IMR-90 (cell line): ENCODE results near the gene DGAT2L6. TPM values are rescaled to one million over a fixed set of nuclear protein-coding genes. Genes with fewer than 3 reads are reported as not detected.

Experiments used
- ATAC-seq: fragments of 200-7000 bp; cut with Tn5 transposase; 2 replicates; pipeline ENCODE4 v1.9.1; 2020; ENCODE audit warnings: low read depth, mild to moderate bottlenecking, moderate library complexity
- BruUV-seq: library from RNA; stranded (reverse); fragments of 400-500 nt; replicated peaks from 2 replicates; lab custom pipeline; 2021; lab: Mats Ljungman, UMichigan
- CTCF ChIA-PET: fragments of 300-600 bp; formaldehyde crosslinking; extraction: SDS; loops from one replicate; lab custom pipeline; 2021; ENCODE audit warnings: antibody characterized with exemption; lab: Yijun Ruan, JAX
- POLR2A ChIA-PET: fragments of 300-600 bp; sonication (Branson Sonifier 250); formaldehyde crosslinking; loops from one replicate; lab custom pipeline; 2022; ENCODE audit warnings: antibody characterized with exemption; ENCODE audit not compliant: unreplicated experiment; lab: Charles Lee
- DNase-seq: peaks from one replicate; pipeline ENCODE4 v3.0.0; 2013
- H2AFZ ChIP-seq: replicated peaks from 2 replicates; pipeline ENCODE3; 2013; ENCODE audit warnings: low read length, mild to moderate bottlenecking; ENCODE audit not compliant: poor library complexity
- H2AK5ac ChIP-seq: 2 replicates; pipeline ENCODE4 v1.6.1; 2013; ENCODE audit warnings: low read depth, low read length, inconsistent platforms
- H2AK9ac ChIP-seq: replicated peaks from 2 replicates; pipeline ENCODE3; 2013; ENCODE audit warnings: mild to moderate bottlenecking, low read depth, low read length, moderate library complexity; ENCODE audit not compliant: poor library complexity
- H2BK120ac ChIP-seq: 2 replicates; pipeline ENCODE4 v1.6.1; 2013; ENCODE audit warnings: low read depth, low read length, inconsistent platforms
- H2BK15ac ChIP-seq: 3 replicates; pipeline ENCODE4 v1.6.1; 2013; ENCODE audit warnings: low read depth, low read length, inconsistent platforms
- H2BK20ac ChIP-seq: 2 replicates; pipeline ENCODE4 v1.6.1; 2013; ENCODE audit warnings: low read depth, mild to moderate bottlenecking, inconsistent platforms, low read length, moderate library complexity
- H2BK5ac ChIP-seq: 2 replicates; pipeline ENCODE4 v1.6.1; 2013; ENCODE audit warnings: mild to moderate bottlenecking, low read depth, low read length, inconsistent platforms; ENCODE audit not compliant: poor library complexity, severe bottlenecking
- H3K14ac ChIP-seq: replicated peaks from 2 replicates; pipeline ENCODE4 v1.6.1; 2013; ENCODE audit warnings: low read depth, low read length, inconsistent platforms
- H3K18ac ChIP-seq: 2 replicates; pipeline ENCODE4 v1.6.1; 2013; ENCODE audit warnings: low read depth, low read length, control low read depth
- H3K23ac ChIP-seq: 2 replicates; pipeline ENCODE4 v1.6.1; 2013; ENCODE audit warnings: low read depth, low read length, inconsistent platforms
- H3K27ac ChIP-seq: 2 replicates; pipeline ENCODE4 v1.5.1; 2013; ENCODE audit warnings: mild to moderate bottlenecking, control low read depth, low read length; ENCODE audit not compliant: insufficient read depth
- H3K27me3 ChIP-seq: 2 replicates; pipeline ENCODE4 v1.6.1; 2013; ENCODE audit warnings: low read length; ENCODE audit not compliant: control insufficient read depth, insufficient read depth
- H3K36me3 ChIP-seq: 2 replicates; pipeline ENCODE4 v1.6.1; 2013; ENCODE audit warnings: low read length, mixed read lengths; ENCODE audit not compliant: control insufficient read depth, insufficient read depth
- H3K4ac ChIP-seq: 2 replicates; pipeline ENCODE4 v1.6.1; 2013; ENCODE audit warnings: low read depth, low read length, inconsistent platforms
- H3K4me1 ChIP-seq: 2 replicates; pipeline ENCODE4 v1.6.1; 2013; ENCODE audit warnings: low read length, mixed read lengths; ENCODE audit not compliant: control insufficient read depth, insufficient read depth
- H3K4me2 ChIP-seq: 2 replicates; pipeline ENCODE4 v1.6.1; 2013; ENCODE audit warnings: low read depth, mild to moderate bottlenecking, control low read depth, low read length, moderate library complexity
- H3K4me3 ChIP-seq: 2 replicates; pipeline ENCODE4 v1.5.1; 2013; ENCODE audit warnings: low read depth, mild to moderate bottlenecking, control low read depth, low read length, moderate library complexity; ENCODE audit not compliant: insufficient read depth
- H3K56ac ChIP-seq: 2 replicates; pipeline ENCODE4 v1.6.1; 2013; ENCODE audit warnings: low read length, inconsistent platforms; ENCODE audit not compliant: insufficient read depth; ENCODE audit errors: extremely low read depth
- H3K79me1 ChIP-seq, 2 experiments: 2 replicates each; pipeline ENCODE4 v1.6.1; 2013; ENCODE audit warnings: low read length in 2 of 2, inconsistent platforms in 1 of 2, low read depth in 1 of 2
- H3K9ac ChIP-seq: 2 replicates; pipeline ENCODE4 v1.6.1; 2013; ENCODE audit warnings: low read depth, low read length, control low read depth
- H3K9me1 ChIP-seq: 2 replicates; pipeline ENCODE4 v1.6.1; 2013; ENCODE audit warnings: low read length, inconsistent platforms; ENCODE audit not compliant: insufficient read depth
- H3K9me3 ChIP-seq: 2 replicates; pipeline ENCODE4 v1.6.1; 2013; ENCODE audit warnings: low read length; ENCODE audit not compliant: control insufficient read depth, insufficient read depth
- H4K20me1 ChIP-seq: 2 replicates; pipeline ENCODE4 v1.6.1; 2013; ENCODE audit warnings: low read length, inconsistent platforms; ENCODE audit not compliant: insufficient read depth
- H4K5ac ChIP-seq: 2 replicates; pipeline ENCODE4 v1.6.1; 2013; ENCODE audit warnings: mild to moderate bottlenecking, low read depth, low read length, control low read depth
- H4K8ac ChIP-seq, 2 experiments: 2 replicates each; pipeline ENCODE4 v1.6.1; 2013; ENCODE audit warnings: low read depth in 2 of 2, low read length in 2 of 2, control low read depth in 1 of 2, inconsistent platforms in 1 of 2
- H4K91ac ChIP-seq: 2 replicates; pipeline ENCODE4 v1.6.1; 2013; ENCODE audit warnings: low read depth, low read length, inconsistent platforms; ENCODE audit not compliant: insufficient read depth
- CEBPB ChIP-seq: IDR thresholded peaks from 2 replicates; pipeline ENCODE4 v1.6.1; 2012; ENCODE audit warnings: low read depth, low read length, improper control_type of control experiment
- CHD1 ChIP-seq: IDR thresholded peaks from 2 replicates; pipeline ENCODE4 v1.6.1; 2012; ENCODE audit warnings: low read depth, low read length, improper control_type of control experiment
- MAFK ChIP-seq: IDR thresholded peaks from 2 replicates; pipeline ENCODE4 v1.6.1; 2012; ENCODE audit warnings: low read depth, low read length, improper control_type of control experiment
- MAZ ChIP-seq: IDR thresholded peaks from 2 replicates; pipeline ENCODE4 v1.6.1; 2012; ENCODE audit warnings: low read depth, mild to moderate bottlenecking, low read length, improper control_type of control experiment, moderate library complexity, borderline replicate concordance
- RFX5 ChIP-seq: IDR thresholded peaks from 2 replicates; pipeline ENCODE4 v1.8.0; 2012; ENCODE audit warnings: low read depth, mild to moderate bottlenecking, low read length, moderate library complexity
- SMC3 ChIP-seq: fragments of 150-350 bp; IDR thresholded peaks from 2 replicates; pipeline ENCODE4 v1.6.1; 2016; ENCODE audit warnings: low read depth, mild to moderate bottlenecking, antibody characterized with exemption, low read length, moderate library complexity
- USF2 ChIP-seq: fragments of 150-350 bp; IDR thresholded peaks from 2 replicates; pipeline ENCODE4 v1.6.1; 2017; ENCODE audit warnings: mild to moderate bottlenecking, antibody characterized with exemption, low read length, low read depth
- WGBS, 2 experiments: methylation state at CpG; one replicate each; pipeline versions ENCODE4 v1.1.5 to v1.1.7; 2013; ENCODE audit warnings: missing lambda C conversion rate in 2 of 2; ENCODE audit not compliant: insufficient read length in 1 of 2; ENCODE audit errors: extremely low coverage in 2 of 2; 5-methylcytosine and 5-hydroxymethylcytosine counted together
- dilution Hi-C: fragments of 300-500 bp; cut with HindIII; formaldehyde crosslinking; loops from one replicate; pipeline ENCODE4 v1.14.3; 2018; ENCODE audit warnings: low sequenced_read_pairs; ENCODE audit not compliant: unreplicated experiment
- in situ Hi-C: fragments of 300-500 bp; cut with MboI; formaldehyde crosslinking; loops from 3 replicates; pipeline ENCODE4 v1.14.3; 2019; ENCODE audit warnings: low sequenced_read_pairs, inconsistent platforms, mixed read lengths
- intact Hi-C: fragments of 100-400 bp; cut with micrococcal nuclease; formaldehyde crosslinking; loops from 2 replicates; pipeline ENCODE4 v1.10.0; 2022
- polyA plus RNA-seq, 3 experiments: library from polyadenylated mRNA; depleted of rRNA; stranded (reverse); fragments of >200 nt; gene quantifications; 2 replicates each; pipeline ENCODE4 v1.2.3, GENCODE V29; 2012; ENCODE audit warnings: low replicate concordance in 1 of 3
- total RNA-seq: library from RNA; depleted of rRNA; stranded (reverse); fragments of >200 nt; gene quantifications from 2 replicates; pipeline ENCODE4 v1.2.3, GENCODE V29; 2012
- TF ChIP-seq, protein P1 (sequence below): fragments of 150-350 bp; IDR thresholded peaks from 2 replicates; pipeline ENCODE4 v1.6.1; 2016; ENCODE audit warnings: low read depth, mild to moderate bottlenecking, low read length, moderate library complexity, borderline replicate concordance
- TF ChIP-seq, protein P2 (sequence below): conservative IDR thresholded peaks from 2 replicates; pipeline ENCODE4 v1.5.1; 2012; ENCODE audit warnings: mild to moderate bottlenecking, low read depth, low read length, improper control_type of control experiment

DGAT2L6 gene
- total and polyA plus RNA-seq, 2 of the 4 experiments (the other 2 are of a cell fraction) = not detected

DNA sequence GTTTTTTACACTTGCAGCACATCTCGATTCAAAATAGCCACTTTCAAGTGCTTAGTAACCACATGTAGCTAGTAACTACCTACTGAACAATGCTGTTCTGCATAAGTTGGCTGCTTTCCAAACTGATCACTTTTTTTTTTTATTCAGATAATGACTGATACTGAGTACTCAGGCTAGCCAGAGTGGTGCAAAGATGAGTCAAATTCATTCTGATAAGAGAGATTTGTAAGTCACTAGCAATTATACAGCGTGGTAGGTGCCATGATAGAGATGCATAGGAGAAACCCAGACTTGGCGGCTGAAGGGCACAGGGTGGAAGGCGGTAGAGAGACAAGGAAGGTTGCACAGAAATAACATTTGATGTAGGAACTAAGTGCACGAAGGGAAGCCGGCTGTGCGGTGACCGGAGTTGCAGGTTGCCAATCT is 44.4 kb upstream of the DGAT2L6 start:
- WGBS, 2 experiments = 20% methylated on average over 2 of the region's 8 CpGs; no CpG with 5 or more reads in 1 of the 2 experiments
- ATAC-seq = no peak; the same call in 1 of the 2 replicates

More for the DNA sequence above, 44.4 kb upstream of the DGAT2L6 start:
- Histone ChIP-seq H3K23ac (peak overlapping the region; percentile 35; the same call in 1 of the 2 replicates), H3K4me1 (no peaks in the 10 kb centered on the region), H2BK20ac (no peak overlapping the region), H4K20me1 (no peaks in the 10 kb centered on the region; the same call in 1 of the 2 replicates), H4K91ac (no peak overlapping the region), H2AFZ (peak overlapping the region; percentile 87), H3K36me3 (peaks cover 1% of the 10 kb centered on the region; the same call in 1 of the 2 replicates), H3K9me1 (no peaks in the 10 kb centered on the region), H3K14ac (no peak overlapping the region; the same call in 1 of the 2 replicates), H3K9ac (0 out of 2 replicates have a peak overlapping the region, but pooled peaks have one; percentile 10), H2AK9ac (no peak overlapping the region), H3K18ac (no peak overlapping the region), H3K4me2 (peak overlapping the region; percentile 80), H3K4ac (no peak overlapping the region), H3K9me3 (no peaks in the 10 kb centered on the region), H3K27ac (peak overlapping the region; percentile 9), H3K79me1 (peaks cover 5 to 18% of the 10 kb centered on the region in 2 experiments; a peak in 2 of 4 replicates), H3K27me3 (no peaks in the 10 kb centered on the region; the same call in 1 of the 2 replicates), H2AK5ac (no peak overlapping the region), H4K5ac (peak overlapping the region; percentile 21), H2BK15ac (no peak overlapping the region), H2BK5ac (peak overlapping the region; percentile 7), H4K8ac (peak overlapping the region in 1 of 2 experiments; percentile 57; a peak in 2 of 4 replicates), H2BK120ac (no peak overlapping the region), H3K56ac (0 out of 2 replicates have a peak overlapping the region, but pooled peaks have one; percentile 8), H3K4me3 (peak overlapping the region; percentile 83)
- intact Hi-C loops = loop anchor here (1.0 to 5.0 kb wide), 3 partner anchors 130 to 301 kb away; partner anchors contain the start of gene KIF4A
- no peak for TF ChIP-seq MAFK
- TF ChIP-seq USF2 = no peak
- TF ChIP-seq SMC3 = no peak
- TF ChIP-seq, protein P1, sequence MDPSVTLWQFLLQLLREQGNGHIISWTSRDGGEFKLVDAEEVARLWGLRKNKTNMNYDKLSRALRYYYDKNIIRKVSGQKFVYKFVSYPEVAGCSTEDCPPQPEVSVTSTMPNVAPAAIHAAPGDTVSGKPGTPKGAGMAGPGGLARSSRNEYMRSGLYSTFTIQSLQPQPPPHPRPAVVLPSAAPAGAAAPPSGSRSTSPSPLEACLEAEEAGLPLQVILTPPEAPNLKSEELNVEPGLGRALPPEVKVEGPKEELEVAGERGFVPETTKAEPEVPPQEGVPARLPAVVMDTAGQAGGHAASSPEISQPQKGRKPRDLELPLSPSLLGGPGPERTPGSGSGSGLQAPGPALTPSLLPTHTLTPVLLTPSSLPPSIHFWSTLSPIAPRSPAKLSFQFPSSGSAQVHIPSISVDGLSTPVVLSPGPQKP = no peak
- no peak for TF ChIP-seq CHD1
- TF ChIP-seq MAZ = no peak
- TF ChIP-seq CEBPB = no peak
- TF ChIP-seq, protein P2, sequence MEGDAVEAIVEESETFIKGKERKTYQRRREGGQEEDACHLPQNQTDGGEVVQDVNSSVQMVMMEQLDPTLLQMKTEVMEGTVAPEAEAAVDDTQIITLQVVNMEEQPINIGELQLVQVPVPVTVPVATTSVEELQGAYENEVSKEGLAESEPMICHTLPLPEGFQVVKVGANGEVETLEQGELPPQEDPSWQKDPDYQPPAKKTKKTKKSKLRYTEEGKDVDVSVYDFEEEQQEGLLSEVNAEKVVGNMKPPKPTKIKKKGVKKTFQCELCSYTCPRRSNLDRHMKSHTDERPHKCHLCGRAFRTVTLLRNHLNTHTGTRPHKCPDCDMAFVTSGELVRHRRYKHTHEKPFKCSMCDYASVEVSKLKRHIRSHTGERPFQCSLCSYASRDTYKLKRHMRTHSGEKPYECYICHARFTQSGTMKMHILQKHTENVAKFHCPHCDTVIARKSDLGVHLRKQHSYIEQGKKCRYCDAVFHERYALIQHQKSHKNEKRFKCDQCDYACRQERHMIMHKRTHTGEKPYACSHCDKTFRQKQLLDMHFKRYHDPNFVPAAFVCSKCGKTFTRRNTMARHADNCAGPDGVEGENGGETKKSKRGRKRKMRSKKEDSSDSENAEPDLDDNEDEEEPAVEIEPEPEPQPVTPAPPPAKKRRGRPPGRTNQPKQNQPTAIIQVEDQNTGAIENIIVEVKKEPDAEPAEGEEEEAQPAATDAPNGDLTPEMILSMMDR = no peak
- no peak for TF ChIP-seq RFX5
- dilution Hi-C loops = no loop called here
- no TSS peak for BruUV-seq
- peak; percentile 3 for DNase-seq
- CTCF ChIA-PET = interaction anchor here (0.5 to 1.0 kb wide), 6 partner anchors 130 to 986 kb away, joined by 3 to 4 read pairs (median 3); no protein-coding TSS in a partner anchor
- POLR2A ChIA-PET = interaction anchor here (0.6 to 1.4 kb wide), 2 partner anchors 35 to 687 kb away, joined by 3 read pairs; no protein-coding TSS in a partner anchor
- in situ Hi-C loops = no loop called here
